IPS-18c (cell line): ENCODE results near the gene FBLIM1.

Source experiments
- H3K4me3 ChIP-seq: 2 replicates; pipeline ENCODE4 v1.7.0; 2013; ENCODE audit warnings: low read depth, mild to moderate bottlenecking, low read length, moderate library complexity; ENCODE audit not compliant: insufficient read depth
- H3K9me3 ChIP-seq: one replicate; pipeline ENCODE4 v1.6.1; 2013; ENCODE audit warnings: mild to moderate bottlenecking, low read length, moderate library complexity; ENCODE audit not compliant: control insufficient read depth, insufficient read depth

FBLIM1 gene

GRCh38 chr1:15727866-15728534 is 30.6 kb upstream of the FBLIM1 start:
- H3K4me3 ChIP-seq = no peak overlapping the region
- peaks cover under 1% of the 10 kb centered on the region for H3K9me3 ChIP-seq

DNA sequence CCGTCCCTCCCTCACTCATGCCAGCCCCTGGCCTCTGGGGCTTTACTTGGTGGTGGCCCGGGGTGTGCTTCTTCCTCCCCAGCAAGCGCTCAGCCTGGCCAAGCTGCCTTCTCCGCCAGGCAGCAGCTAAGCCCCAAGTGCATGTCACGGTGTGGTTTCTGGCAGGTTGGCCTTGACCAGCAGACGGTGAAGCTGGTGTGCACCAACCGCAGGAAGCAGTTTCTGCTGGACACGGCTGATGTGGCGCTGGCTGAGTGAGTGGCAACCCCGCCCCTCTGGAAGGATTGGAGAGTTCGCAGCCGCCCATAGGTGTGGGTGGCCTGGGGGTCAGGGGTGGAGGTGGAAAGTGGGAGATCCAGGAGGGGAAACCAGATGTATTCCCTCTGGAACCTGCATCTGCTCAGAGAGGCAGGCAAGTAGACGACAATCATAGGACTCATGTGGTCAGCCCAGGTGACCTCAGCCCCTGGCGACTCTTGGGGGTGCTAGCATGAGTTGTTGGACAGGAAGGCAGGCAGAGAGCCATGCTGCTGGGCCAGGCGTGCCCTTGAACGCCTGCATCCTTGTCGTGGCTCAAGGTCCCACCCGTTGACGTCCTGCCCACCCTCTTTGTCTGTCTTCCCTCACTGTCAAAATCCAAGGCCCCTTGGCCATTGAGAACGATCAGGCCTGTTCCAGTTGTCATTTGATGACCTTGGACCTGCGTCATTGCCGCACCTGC is 29.5 kb upstream of the FBLIM1 start:
- peaks cover 2% of the 10 kb centered on the region for H3K9me3 ChIP-seq
- no peak overlapping the region for H3K4me3 ChIP-seq

DNA sequence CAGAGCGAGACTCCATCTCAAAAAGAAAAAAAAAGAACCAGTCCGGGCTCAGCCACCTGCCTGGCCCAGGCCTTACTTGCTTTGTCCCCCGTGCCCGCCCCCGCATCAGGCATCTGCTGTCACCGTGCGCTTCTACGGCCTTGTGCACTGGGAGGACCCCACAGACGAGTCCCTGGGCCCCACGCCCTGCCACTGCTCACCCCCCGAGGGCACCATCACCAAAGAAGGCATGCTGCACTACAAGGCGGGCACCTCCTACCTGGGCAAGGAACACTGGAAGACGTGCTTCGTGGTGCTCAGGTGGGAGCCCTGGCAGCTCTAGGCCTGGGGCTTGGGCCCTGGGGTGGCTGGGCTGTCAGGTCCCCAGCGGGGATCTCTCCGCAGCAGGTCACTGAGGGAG is 28.2 kb upstream of the FBLIM1 start:
- H3K4me3 ChIP-seq = no peak overlapping the region
- peaks cover 2% of the 10 kb centered on the region for H3K9me3 ChIP-seq

DNA sequence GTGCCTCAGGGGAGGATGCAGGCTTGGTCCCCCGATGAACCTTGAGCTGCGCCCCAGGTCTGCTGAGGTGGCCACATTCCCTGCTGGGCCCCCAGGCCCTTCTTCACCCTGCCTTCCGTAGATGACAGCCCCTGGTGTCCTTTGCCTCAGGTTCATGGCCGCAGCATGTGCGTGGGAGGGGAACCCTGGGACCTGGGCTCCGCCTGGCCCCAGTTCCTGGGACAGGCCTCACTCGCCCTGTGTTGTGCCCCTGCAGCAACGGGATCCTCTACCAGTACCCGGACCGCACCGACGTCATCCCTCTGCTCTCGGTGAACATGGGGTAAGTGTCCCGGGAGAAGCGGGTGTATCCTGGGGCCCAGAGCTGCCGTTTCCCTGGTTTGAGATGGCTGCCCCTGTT is 27.7 kb upstream of the FBLIM1 start:
- peaks cover 2% of the 10 kb centered on the region for H3K9me3 ChIP-seq
- no peak overlapping the region for H3K4me3 ChIP-seq

GRCh38 chr1:15731735-15732685 is 26.6 kb upstream of the FBLIM1 start:
- Histone ChIP-seq H3K9me3 (peaks cover 2% of the 10 kb centered on the region), H3K4me3 (no peak overlapping the region)

- peaks cover 2% of the 10 kb centered on the region for H3K9me3 ChIP-seq
- no peak overlapping the region for H3K4me3 ChIP-seq
Observed at GRCh38 chr1:15732686-15733081, 25.9 kb upstream of the FBLIM1 start.

DNA sequence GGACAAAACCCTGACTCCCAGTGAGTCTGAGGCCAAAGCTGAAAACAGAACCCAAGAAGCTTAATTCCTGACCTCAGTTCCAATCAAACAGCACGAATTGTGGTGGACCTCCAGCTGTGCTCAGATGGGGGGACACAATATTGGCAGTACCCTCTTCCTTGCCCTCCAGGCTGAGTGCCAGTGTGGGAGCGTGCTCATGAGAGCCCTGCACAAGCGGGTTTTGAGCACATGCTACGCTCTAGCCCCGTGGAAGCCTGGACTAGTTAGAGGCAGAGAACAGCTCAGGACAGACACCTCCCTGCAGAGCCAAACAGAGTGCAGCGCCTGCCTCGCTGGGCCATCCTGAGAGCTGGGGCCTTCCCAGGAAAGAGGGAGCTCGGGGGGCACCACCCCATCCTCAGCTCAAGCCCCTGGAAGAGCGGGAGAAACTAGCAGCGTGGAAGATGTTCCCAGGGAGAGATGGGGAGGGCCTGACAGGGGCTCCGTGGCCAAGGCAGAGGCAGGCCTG is 25.3 kb upstream of the FBLIM1 start:
- Histone ChIP-seq H3K9me3 (peaks cover 2% of the 10 kb centered on the region), H3K4me3 (no peak overlapping the region)

GRCh38 chr1:15733726-15734226 is 24.8 kb upstream of the FBLIM1 start:
- no peak overlapping the region for H3K4me3 ChIP-seq
- peaks cover 2% of the 10 kb centered on the region for H3K9me3 ChIP-seq

DNA sequence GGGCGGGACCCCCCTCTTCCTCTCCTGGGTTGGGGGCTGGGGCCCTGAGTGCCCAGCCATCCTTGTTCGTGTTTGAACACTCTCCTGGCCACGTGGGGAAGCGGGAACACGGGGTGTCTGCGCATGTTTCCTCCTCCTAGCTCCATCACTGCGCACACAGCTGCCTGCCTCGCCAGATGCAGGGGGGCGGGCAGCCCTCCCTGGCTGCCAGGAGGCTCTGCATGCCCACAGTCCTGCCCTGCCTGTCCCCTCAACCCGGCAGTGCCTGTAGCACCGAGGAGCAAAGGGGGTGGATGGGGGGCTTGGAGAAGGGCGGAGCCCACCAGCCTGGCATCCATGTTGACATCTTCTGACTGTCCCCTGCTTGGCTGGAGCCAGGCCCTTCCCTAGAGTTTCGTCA is 24.3 kb upstream of the FBLIM1 start:
- peaks cover 2% of the 10 kb centered on the region for H3K9me3 ChIP-seq
- no peak overlapping the region for H3K4me3 ChIP-seq

DNA sequence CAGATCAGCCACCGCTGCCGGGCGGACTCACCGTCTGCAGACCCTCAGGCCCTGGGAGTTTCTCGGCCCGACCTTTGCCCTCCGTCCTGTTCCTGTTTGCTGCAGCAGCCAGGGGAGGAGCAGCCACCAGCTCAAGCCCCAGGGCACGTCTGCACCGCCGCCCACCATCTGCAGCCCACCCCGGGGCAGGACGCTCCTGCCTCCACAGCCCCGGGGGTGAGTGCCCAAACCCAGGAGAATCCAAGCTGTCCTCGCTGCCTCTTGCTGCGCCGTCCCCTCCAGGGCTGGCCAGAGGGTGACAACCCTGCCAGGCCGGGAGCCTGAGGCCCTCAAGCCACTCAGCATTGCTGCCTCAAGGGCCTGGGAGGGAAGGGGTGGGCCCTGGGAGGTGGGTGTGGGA is 23.7 kb upstream of the FBLIM1 start:
- Histone ChIP-seq H3K4me3 (no peak overlapping the region), H3K9me3 (peaks cover 2% of the 10 kb centered on the region)

GRCh38 chr1:15735304-15736037 is 23.1 kb upstream of the FBLIM1 start:
- no peak overlapping the region for H3K4me3 ChIP-seq

DNA sequence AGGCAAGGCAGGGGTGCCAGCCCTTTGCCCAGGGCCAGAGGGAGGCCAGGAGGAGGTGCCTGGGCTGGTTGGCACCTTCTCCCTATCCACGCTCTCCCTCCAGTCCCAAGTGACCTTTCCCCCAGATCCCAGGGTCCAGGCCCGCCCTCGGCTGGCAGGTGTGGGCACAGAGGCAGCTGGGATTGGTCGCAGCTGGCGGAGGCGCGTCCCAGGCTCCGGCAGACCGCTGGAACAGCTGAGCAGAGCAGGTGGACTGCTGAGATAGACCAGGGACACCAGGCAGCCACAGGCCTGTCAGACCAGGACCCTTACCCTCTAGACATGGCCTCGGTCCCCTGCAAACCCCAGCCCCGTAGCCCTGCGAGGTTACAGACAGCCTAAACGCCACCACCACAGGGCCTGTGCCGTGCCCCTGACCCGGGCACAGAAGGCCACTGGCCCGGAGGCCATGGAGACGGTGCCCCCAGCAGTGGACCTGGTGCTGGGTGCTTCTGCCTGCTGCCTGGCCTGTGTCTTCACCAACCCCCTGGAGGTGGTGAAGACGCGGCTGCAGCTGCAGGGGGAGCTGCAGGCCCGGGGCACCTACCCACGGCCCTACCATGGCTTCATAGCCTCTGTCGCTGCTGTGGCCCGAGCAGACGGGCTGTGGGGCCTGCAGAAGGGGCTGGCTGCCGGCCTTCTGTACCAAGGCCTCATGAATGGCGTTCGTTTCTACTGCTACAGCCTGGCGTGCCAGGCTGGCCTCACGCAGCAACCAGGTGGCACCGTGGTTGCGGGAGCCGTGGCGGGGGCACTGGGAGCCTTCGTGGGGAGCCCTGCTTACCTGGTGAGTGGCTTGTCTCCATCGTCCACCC is 22.3 kb upstream of the FBLIM1 start, which contains the start of gene SLC25A34:
Gene SLC25A34 (plus strand): TSS at position 221 of the 854 bp plus-strand sequence. CDS start 228 bp downstream, at position 449.
- H3K4me3 ChIP-seq = no peak within 1 kb of the TSS
- peaks cover 2% of the 10 kb centered on the region for H3K9me3 ChIP-seq

More at GRCh38 chr1:15735304-15736037, 23.1 kb upstream of the FBLIM1 start:
- peaks cover 2% of the 10 kb centered on the region for H3K9me3 ChIP-seq

- no peak overlapping the region for H3K4me3 ChIP-seq
Observed at GRCh38 chr1:15736892-15737261, 21.7 kb upstream of the FBLIM1 start.

GRCh38 chr1:15737324-15738319 is 21.0 kb upstream of the FBLIM1 start:
- peaks cover 2% of the 10 kb centered on the region for H3K9me3 ChIP-seq
- H3K4me3 ChIP-seq = no peak overlapping the region

More at GRCh38 chr1:15736892-15737261, 21.7 kb upstream of the FBLIM1 start:
- H3K9me3 ChIP-seq = peaks cover 2% of the 10 kb centered on the region
